HepG2 (cell line): Measurements from ENCODE around the gene ALB. TPM values are rescaled to one million over a fixed set of nuclear protein-coding genes. Genes with fewer than 3 reads are reported as not detected.

Source experiments
- ATAC-seq: fragments of 200-7000 bp; cut with Tn5 transposase; 3 replicates; pipeline ENCODE4 v1.9.1; 2020; ENCODE audit warnings: mild to moderate bottlenecking, moderate library complexity
- BruUV-seq: library from RNA; stranded (reverse); fragments of 400-500 nt; replicated peaks from 2 replicates; lab custom pipeline; 2021; lab: Mats Ljungman, UMichigan
- CTCF ChIA-PET: fragments of 300-600 bp; formaldehyde crosslinking; extraction: SDS; loops from one replicate; lab custom pipeline; 2021; ENCODE audit warnings: low total read pairs, inconsistent platforms, low intra/inter-chr PET ratio; lab: Yijun Ruan, JAX
- POLR2A ChIA-PET: fragments of 350-600 bp; sonication (Branson Sonifier 250); formaldehyde crosslinking; loops from one replicate; lab custom pipeline; 2020; ENCODE audit warnings: antibody characterized with exemption, inconsistent platforms; lab: Yijun Ruan, JAX
- DNase-seq: peaks from one replicate; pipeline ENCODE4 v3.0.0-alpha.2; 2015; ENCODE audit warnings: low spot score
- FAIRE-seq: peaks from 3 replicates; lab custom pipeline; 2011; peaks lifted over from hg19 to GRCh38; lab: Jason Lieb, UNC
- H2AFZ ChIP-seq: one replicate; pipeline ENCODE4 v1.6.1; 2011; ENCODE audit warnings: low read length, inconsistent platforms
- H3K27ac ChIP-seq: fragments of 300-600 bp; 3 replicates; pipeline ENCODE4 v1.8.0; 2011; ENCODE audit warnings: mixed run types, mild to moderate bottlenecking, mixed read lengths, low read length, inconsistent platforms; ENCODE audit not compliant: insufficient read depth; ENCODE audit errors: extremely low read length
- H3K27me3 ChIP-seq, 2 experiments: fragments of 200-600 bp in 1 of 2; 2 replicates in 1 of 2; 3 replicates in 1 of 2; pipeline versions ENCODE4 v1.6.0 to v1.8.0; 2011; ENCODE audit warnings: low read length in 2 of 2, mild to moderate bottlenecking in 2 of 2, moderate library complexity in 2 of 2, inconsistent platforms in 1 of 2; ENCODE audit not compliant: insufficient read depth in 2 of 2, control insufficient read depth in 1 of 2
- H3K36me3 ChIP-seq, 2 experiments: fragments of 200-600 bp in 1 of 2; replicated peaks in 1 of 2; 2 replicates in 1 of 2; 3 replicates in 1 of 2; pipeline versions ENCODE4 v1.5.1 to v1.8.0; 2011; ENCODE audit warnings: low read length in 2 of 2, inconsistent platforms in 1 of 2; ENCODE audit not compliant: insufficient read depth in 2 of 2, control insufficient read depth in 1 of 2
- H3K4me1 ChIP-seq: 2 replicates; pipeline ENCODE4 v1.5.1; 2012; ENCODE audit warnings: low read length, inconsistent platforms; ENCODE audit not compliant: insufficient read depth
- H3K4me2 ChIP-seq: 2 replicates; pipeline ENCODE4 v1.6.0; 2011; ENCODE audit warnings: low read depth, low read length, inconsistent platforms
- H3K4me3 ChIP-seq, 3 experiments: fragments of 200-600 bp in 1 of 3; sonication (generic), shearing (Covaris generic) in 1 of 3; replicated peaks in 1 of 3; 2 replicates each; pipeline ENCODE4 v1.5.1; 2011 to 2016; ENCODE audit warnings: low read length in 3 of 3, inconsistent platforms in 2 of 3, low read depth in 2 of 3, mild to moderate bottlenecking in 2 of 3, control low read depth in 1 of 3, mixed read lengths in 1 of 3; ENCODE audit not compliant: insufficient read depth in 1 of 3
- H3K79me2 ChIP-seq: one replicate; pipeline ENCODE4 v1.6.1; 2011; ENCODE audit warnings: low read length, inconsistent platforms; ENCODE audit not compliant: insufficient read depth
- H3K9ac ChIP-seq: 2 replicates; pipeline ENCODE4 v1.6.0; 2011; ENCODE audit warnings: mild to moderate bottlenecking, low read depth, low read length, inconsistent platforms; ENCODE audit not compliant: insufficient read depth
- H3K9me3 ChIP-seq: 2 replicates; pipeline ENCODE4 v1.5.1; 2012; ENCODE audit warnings: mild to moderate bottlenecking, low read length
- H4K20me1 ChIP-seq: 2 replicates; pipeline ENCODE4 v1.6.0; 2011; ENCODE audit warnings: inconsistent platforms, mild to moderate bottlenecking, low read length, moderate library complexity; ENCODE audit not compliant: insufficient read depth
- FOXK2 ChIP-seq: fragments of 450-650 bp; IDR thresholded peaks from 2 replicates; pipeline ENCODE4 v1.6.1; 2016
- HNF4A ChIP-seq: sonication (generic); formaldehyde crosslinking; IDR thresholded peaks from 2 replicates; pipeline ENCODE4 v1.4.0; 2020; ENCODE audit warnings: missing genetic modification reagents
- MBNL3 ChIP-seq: fragments of 250-450 bp; sonication (Bioruptor Pico); conservative IDR thresholded peaks from 2 replicates; pipeline ENCODE4 v1.8.0; 2022; ENCODE audit warnings: mild to moderate bottlenecking, inconsistent platforms
- SAP130 ChIP-seq: IDR thresholded peaks from 2 replicates; pipeline ENCODE4 v1.6.1; 2016; ENCODE audit warnings: low read depth
- SMARCC2 ChIP-seq: fragments of 450-650 bp; IDR thresholded peaks from 2 replicates; pipeline ENCODE4 v1.6.1; 2017; ENCODE audit warnings: antibody characterized with exemption, mild to moderate bottlenecking
- ZFP1 ChIP-seq: IDR thresholded peaks from 2 replicates; pipeline ENCODE4 v1.6.1; 2016
- ZFP36L1 ChIP-seq: sonication (generic); formaldehyde crosslinking; IDR thresholded peaks from 2 replicates; pipeline ENCODE4 v1.8.0; 2022; ENCODE audit warnings: mild to moderate bottlenecking, missing genetic modification reagents, moderate library complexity
- WGBS: methylation state at CpG from one replicate; pipeline ENCODE4 v1.1.6; 2017; ENCODE audit warnings: low lambda C conversion rate; 5-methylcytosine and 5-hydroxymethylcytosine counted together
- in situ Hi-C: cut with HindIII; loops from 2 replicates; pipeline ENCODE4 v1.10.0; 2017; ENCODE audit warnings: low pct_unique_long_range_greater_than_20kb; ENCODE audit not compliant: extremely low pct_ligation_motif_present
- intact Hi-C: fragments of 100-400 bp; cut with micrococcal nuclease; formaldehyde crosslinking; loops from one replicate; pipeline ENCODE4 v1.10.0; 2022; ENCODE audit not compliant: unreplicated experiment
- polyA plus RNA-seq, 8 experiments: library from polyadenylated mRNA; depleted of rRNA in 3 of 8; stranded (reverse) in 7 of 8; unstranded in 1 of 8; fragments of >200 nt; fragmentation: Illumina TruSeq in 4 of 8; extraction: Trizol in 4 of 8; gene quantifications; 2 replicates each; pipeline versions ENCODE4 v1.2.1 to v1.2.3, GENCODE V29; 2011 to 2016; ENCODE audit warnings: low read depth in 4 of 8, missing spikeins in 1 of 8, mixed read lengths in 1 of 8; ENCODE audit not compliant: insufficient read depth in 1 of 8
- total RNA-seq, 5 experiments: library from RNA; depleted of rRNA; stranded (reverse); fragments of >200 nt; fragmentation: Illumina TruSeq; extraction: Trizol; gene quantifications; 2 replicates each; pipeline ENCODE4 v1.2.3, GENCODE V29; 2016; ENCODE audit warnings: low read depth in 1 of 5

Gene ALB
- total and polyA plus RNA-seq, 2 of the 13 experiments (the other 11 are each of a cell fraction or from before 2014, with no cell fraction given), result 22,259 to 22,625 TPM

- H3K79me2 ChIP-seq, result peaks cover 1% of the 10 kb centered on the region
- H3K9ac ChIP-seq, result no peak overlapping the region
- no TSS peak for BruUV-seq
- intact Hi-C loops, result loop anchor here (1.0 kb wide), 1 partner anchor 9 kb away; no protein-coding TSS in a partner anchor
- H2AFZ ChIP-seq, result no peak overlapping the region
- FAIRE-seq (no peak), DNase-seq (no peak), ATAC-seq (peak; percentile 2)
- ChIA-PET POLR2A (interaction anchor here (1.2 to 7.8 kb wide), 2 partner anchors 9 to 79 kb away, joined by 5 to 85 read pairs; no protein-coding TSS in a partner anchor), CTCF (interaction anchor here (1.3 kb wide), 1 partner anchor 23 kb away, joined by 4 read pairs; no protein-coding TSS in a partner anchor)
- no peaks in the 10 kb centered on the region for H4K20me1 ChIP-seq
- no peaks in the 10 kb centered on the region for H3K27me3 ChIP-seq
- H3K4me3 ChIP-seq, result no peak overlapping the region
- H3K4me2 ChIP-seq, result no peak overlapping the region
- peak overlapping the region; percentile 14 for H3K27ac ChIP-seq
- peaks cover 31% of the 10 kb centered on the region for H3K4me1 ChIP-seq
- no peak for TF ChIP-seq ZFP36L1
- no peak for TF ChIP-seq FOXK2
- TF ChIP-seq MBNL3 (CRISPR knock-in tag), result 0 out of 2 replicates have a peak, but pooled peaks have one; percentile 63
- peaks cover 4 to 24% of the 10 kb centered on the region in 2 experiments; a peak in 4 of 5 replicates for H3K36me3 ChIP-seq
- in situ Hi-C loops, result no loop called here
- H3K9me3 ChIP-seq, result no peaks in the 10 kb centered on the region
These were observed 19.1 kb downstream of the ALB start for GRCh38 chr4:73423184-73423583.

- H3K9me3 ChIP-seq, result no peaks in the 10 kb centered on the region
- no peaks in the 10 kb centered on the region for H3K27me3 ChIP-seq
- peak overlapping the region; percentile 42 for H3K27ac ChIP-seq
- FAIRE-seq (no peak), ATAC-seq (no peak), DNase-seq (no peak)
- no peak overlapping the region for H3K4me3 ChIP-seq
- BruUV-seq, result no TSS peak
- H3K4me2 ChIP-seq, result 0 out of 2 replicates have a peak overlapping the region, but pooled peaks have one; percentile 24
- H3K4me1 ChIP-seq, result peaks cover 64% of the 10 kb centered on the region
- 77% methylated on average over 3 of the region's 3 CpGs for WGBS
- no peaks in the 10 kb centered on the region for H3K36me3 ChIP-seq
- in situ Hi-C loops, result no loop called here
- no peaks in the 10 kb centered on the region for H4K20me1 ChIP-seq
- TF ChIP-seq SMARCC2 (no peak), SAP130 (CRISPR knock-in tag) (0 out of 2 replicates have a peak, but pooled peaks have one; percentile 12), HNF4A (CRISPR knock-in tag) (peak; percentile 33; the same call in 1 of the 2 replicates), ZFP1 (CRISPR knock-in tag) (peak; percentile 67; the same call in 1 of the 2 replicates)
- H3K79me2 ChIP-seq, result peaks cover 6% of the 10 kb centered on the region
- ChIA-PET POLR2A (interaction anchor here (0.7 to 1.2 kb wide), 2 partner anchors 20 to 145 kb away, joined by 3 to 4 read pairs; no protein-coding TSS in a partner anchor), CTCF (no interaction called here)
- no peak overlapping the region for H3K9ac ChIP-seq
- H2AFZ ChIP-seq, result no peak overlapping the region
- intact Hi-C loops, result no loop called here
These were observed 22.6 kb downstream of the ALB start for GRCh38 chr4:73426666-73427065.
